Inferior parietal cortex (tissue), 1 donor: ENCODE results near the gene ILK.
A peak's percentile ranks its signal among the peaks of the same experiment; 100 is the strongest.

Source experiments
- DNase-seq: peaks from one replicate; pipeline ENCODE4 v3.0.0-alpha.2; 2016; ENCODE audit errors: extremely low spot score

The ILK gene

DNA sequence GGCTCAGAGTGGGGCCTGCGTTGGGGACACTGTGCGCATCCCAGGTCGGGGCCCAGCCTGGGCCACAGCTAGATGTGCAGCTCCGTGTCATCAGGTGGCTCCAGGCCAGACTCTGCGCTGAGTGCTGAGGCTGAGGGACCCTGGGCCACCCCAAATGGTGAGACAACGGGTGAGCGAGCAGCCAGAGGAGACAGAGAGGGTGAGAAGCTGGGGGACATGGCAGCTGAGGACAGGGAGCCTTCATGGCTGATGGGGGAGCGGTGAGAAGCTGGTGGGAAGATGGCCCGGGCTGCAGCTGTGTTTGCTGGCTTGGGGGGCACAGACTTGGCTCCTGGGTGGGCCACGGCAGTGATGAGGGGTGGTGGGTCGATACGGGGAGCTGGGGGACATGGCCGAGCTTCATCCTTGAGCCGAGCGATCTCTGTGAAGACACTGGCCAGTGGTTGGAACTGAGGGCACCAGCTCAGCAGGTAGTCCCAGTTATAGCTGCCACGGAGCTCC, 18.2 kb downstream of the ILK start:
- no peak for DNase-seq

DNA sequence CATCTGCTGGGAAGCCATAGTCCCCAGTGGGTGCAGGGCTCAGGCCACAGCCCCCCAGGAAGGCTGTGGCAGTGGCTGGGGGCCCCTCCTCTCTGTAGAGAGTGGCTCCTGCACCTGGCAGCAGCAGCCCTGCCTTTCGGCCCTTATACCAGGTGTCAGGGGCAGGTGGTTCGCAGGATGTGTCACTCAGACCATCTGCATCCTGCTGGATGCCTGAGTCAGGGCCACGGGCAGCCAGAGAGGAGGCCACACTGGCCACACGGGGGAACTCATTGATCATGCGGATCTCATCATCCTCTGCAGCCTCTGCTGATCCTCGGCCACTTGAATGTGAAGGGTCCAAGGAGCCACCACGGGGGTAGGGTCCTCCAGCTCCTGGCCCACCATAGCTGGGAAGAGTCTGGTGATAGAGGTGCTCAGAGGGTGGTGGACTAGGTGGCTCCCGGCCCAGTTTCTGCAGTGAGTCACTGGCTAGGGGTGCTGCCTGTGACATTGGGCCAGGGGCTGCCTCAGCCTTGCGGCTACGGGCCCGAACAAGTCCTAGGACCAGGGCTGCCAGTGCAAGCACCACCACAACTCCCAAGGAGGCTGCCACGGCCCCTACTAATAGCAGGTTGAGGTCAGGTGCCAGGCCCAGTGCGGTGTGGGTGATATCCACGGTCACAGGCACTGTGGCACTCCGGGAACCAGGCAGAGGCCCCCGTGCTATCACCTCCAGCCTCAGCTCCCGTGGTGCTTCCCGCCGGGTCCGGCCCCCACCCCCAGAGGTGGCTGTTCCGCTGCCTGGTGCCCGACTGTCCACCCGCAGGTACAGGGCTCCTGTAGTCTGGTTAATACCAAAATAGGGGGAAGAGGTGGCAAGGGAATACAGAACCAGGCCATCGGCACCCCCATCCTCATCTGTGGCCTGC, 18.9 kb downstream of the ILK start:
- no peak for DNase-seq

DNA sequence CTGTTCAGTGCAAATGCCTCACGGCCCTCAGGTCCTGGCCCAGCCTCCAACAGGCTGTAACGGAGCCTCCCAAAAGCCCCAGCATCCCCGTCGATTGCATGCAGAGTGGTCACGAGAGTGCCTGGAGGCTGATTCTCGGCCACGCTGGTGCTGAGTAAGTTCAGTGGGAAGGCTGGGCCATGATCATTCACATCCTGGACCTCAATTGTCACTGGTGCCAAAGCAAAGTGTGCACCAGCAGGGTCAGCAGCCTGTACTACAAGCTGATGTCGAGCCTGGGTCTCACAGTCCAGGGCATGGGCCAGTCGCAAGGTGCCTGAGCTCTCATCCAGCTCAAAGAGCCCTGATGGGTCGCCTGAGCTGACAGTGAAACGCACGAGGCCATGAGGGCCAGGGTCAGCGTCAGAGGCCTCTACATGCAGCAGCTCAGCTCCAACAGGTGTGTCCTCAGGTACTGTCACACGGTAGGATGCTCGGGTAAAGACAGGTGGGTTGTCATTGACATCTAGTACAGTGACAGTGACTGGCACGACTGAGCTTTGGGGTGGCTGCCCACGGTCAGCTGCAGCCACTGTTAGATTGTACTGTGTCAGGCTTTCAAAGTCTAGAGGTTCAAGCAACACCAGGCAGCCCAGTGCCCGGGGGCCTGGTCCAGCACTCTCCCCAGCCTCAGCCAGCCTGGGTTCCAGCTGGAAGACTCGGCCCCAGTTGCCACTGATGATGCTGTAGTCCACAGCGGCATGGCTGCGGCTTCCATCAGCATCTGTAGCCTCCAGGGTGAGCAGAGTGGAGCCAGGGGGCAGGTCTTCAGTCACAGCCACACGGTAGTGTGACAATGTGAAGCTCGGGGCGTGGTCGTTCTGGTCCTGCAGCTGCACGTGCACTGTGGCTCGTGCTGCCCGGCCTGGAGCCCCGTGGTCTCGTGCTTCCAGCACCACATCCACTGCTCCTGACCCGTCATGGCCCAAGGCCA, 20.1 kb downstream of the ILK start:
- DNase-seq, result no peak

DNA sequence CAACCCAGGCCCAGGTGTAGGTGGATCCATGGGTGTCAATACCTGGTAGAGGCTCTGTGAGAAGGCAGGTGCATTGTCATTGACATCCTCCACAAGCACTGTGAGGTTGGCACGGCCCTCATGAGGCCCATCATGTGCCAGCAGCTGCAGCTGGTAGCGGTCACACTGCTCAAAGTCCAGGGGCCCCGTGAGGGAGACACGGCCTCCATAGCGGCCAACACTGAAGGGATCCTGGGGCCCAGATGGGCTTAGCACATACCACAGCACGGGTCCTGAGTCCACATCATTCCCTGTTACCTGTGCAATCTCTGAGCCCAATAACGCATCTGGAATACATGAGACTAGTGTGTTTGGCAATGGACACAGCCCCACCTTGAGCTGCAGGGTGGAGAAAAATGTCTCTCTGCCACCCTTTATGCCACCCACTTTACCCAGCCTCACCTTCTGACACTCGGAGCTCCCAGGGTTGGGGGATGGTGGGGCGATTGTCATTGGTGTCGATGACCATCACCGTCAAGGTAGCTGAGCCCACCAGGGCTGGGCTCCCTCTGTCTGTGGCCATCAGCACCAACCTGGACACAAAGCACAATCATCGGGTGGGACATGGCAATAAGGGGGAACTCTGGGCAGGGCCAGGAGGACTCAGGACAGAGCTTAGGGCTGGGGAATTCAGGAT, 21.7 kb downstream of the ILK start:
- DNase-seq, result no peak

DNA sequence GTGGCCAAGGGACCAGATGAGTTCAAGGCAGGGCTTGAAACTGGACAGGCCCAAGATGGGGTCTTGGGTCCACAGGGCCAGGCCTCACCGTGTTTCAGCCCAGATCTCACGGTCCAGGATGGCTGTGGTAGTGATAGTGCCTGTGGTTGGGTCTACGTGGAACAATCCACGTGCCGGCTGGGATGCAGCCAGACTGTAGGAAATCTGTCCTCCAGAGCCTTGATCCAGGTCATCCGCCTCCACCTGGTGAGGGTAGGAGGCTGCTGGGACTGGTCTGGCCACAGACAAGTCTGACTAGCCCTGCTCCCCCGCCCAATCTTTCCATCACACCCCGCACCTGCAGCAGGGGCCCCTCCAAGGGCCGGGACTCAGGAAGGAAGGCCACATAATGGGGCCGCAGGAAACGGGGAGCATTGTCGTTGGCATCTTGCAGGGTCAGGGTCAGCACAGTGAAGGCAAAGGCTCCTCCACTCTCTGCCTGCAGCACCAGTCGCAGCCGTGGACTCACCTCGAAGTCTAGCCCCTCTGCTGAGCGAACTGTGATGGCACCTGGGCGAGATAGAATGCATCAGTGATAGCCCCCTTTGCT, 22.4 kb downstream of the ILK start:
- no peak for DNase-seq

DNA sequence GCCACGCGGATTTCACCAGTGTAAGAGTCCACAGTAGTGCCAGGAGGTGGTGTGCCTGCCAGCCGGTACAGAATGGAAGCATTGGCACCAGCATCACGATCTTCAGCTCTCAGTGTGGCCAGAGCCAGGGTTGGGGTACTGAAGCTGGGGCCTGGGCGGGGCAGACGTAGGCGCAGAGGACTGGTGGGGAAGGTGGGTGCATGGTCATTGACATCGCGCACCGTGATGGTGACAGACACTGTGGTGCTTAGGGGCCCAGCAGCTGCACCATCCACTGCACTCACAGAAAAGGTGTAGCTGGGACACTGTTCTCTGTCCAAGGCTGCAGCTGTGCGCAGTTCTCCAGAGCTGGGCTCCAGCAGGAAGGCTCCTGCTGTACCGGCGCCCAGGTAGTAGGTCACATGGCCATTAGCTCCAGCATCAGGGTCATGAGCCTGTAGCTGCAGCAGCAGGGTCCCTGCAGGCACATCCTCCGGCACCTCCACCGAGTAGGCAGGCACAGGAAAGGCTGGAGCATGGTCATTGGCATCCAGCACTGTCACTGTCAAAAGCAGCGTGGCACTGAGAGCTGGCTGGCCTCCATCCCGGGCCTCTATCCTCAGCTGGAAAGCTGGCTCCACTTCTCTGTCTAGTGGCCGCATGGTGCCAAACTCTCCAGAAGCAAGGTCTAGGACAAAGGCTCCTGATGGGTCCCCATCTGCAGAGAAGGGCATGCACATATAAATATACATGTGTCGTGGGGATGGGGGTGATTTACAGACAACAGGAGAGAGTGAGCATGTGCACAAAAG, 23.6 kb downstream of the ILK start:
- DNase-seq, result no peak

DNA sequence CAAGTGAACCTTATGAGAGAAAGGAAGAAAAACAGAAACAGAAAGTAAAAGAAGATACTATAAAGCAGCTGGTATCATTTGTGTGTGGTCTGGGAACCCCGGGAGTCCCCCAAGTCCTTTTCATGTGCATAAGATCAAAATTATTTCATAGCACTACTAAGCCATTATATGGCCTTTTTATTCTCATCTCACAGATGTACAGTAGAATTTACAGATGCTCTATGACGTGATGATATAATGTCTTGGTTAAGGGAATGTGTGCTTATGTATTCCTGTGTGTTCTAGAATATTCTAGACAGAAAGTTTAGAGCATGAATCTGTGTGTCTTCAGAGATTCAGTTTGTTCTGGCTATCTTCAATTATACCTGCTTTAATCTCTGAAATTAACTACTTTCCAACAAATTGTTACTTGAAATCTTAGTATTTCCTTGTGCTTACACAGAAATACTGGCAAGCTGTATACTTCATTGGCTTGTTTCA, 24.2 kb downstream of the ILK start:
- DNase-seq, result no peak

DNA sequence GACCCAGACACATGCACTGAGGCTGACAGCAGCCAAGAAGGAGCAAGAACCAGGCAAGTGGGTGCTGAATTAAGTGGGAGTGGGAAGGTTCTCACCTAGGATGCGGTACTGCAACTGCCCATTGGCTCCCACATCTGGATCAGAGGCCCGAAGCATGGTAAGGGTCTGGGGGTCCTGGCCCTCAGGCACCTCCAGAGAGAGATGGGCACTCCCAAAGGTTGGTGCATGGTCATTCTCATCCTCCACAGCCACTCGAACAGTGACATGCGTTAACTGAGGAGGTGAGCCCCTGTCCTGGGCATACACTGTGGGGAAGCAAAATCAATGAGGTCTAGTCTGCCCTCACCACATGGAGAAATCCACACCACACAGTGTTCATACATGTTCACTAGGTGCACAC, 25.0 kb downstream of the ILK start:
- no peak for DNase-seq

DNA sequence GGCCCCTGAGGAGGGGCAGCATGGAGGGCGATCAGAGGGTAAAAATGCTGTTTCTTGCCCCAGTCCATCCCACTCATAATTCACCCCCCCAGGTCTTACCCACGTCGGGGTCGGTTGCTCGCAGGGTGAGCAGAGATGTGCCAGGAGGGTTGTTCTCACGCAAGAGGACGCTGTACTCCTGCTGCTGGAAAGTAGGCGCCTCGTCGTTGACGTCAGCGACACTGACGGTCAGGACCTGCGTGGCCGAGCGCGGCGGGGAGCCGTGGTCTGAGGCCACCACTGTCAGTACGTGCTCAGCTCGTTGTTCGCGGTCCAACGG, 26.0 kb downstream of the ILK start:
- DNase-seq, result no peak

DNA sequence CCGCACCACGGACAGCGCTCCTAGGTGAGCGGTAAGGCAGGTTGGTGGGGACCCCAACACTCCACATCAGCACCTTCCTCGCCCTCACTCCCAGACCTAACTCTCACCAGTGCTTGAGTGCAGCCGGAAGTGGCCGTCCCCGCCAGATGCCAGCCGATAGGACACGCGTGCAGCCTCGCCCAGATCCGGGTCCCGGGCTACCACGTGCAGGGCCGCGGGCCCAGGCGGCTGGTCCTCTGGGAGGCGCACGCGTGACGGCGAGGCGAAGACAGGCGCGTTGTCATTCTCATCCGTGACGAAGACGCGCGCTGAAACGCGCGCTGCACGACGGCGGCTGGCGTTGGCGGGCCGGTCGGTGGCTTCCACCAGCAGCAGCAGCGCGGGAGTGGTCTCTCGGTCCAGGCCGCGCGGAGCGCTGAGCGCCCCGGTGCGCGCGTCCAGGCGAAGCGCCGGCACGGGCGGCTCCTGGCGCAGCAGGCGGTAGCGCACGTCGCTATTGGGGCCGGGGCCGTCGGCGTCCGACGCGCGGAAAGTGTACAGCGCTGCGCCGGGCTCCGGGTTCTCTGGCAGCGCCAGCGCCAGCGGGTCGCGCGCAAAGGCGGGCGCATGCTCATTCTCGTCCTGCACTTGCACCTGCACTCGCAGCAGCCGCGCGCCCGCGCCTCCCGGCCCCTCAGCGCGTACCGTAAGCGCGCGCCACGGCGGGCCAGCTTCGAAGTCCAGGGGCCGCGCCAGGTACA, 26.5 kb downstream of the ILK start:
- no peak for DNase-seq

DNA sequence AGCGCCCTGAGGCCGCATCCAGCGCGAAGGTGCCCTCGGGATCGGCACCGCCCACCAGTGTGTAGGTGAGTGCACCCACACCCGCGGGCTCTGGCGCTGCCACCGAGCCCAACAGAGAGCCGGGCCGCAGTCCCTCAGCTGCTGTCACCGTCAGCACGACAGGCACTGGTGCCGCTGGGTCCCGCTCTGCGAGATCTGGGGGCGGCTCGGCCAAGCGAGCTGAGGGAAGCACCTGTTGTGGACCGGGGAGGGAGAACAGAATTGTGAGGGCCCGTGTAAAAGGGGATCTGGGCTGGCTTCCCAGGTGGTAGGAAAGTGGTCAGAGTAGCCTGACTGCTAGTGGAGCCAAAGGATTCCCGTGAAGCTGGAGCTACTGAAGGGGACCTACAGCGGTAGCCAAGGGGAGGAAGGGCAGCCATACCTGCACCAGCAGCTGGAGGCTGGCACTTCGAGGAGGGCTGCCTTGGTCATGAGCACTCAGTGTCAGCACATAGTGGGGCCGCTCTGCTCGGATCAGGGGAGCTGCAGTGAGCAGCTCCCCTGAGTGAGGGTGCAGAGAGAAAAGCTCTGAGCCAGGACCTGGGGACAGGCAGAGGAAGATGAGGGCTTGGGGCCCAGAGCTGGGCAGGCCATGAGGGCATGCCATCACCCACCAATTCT, 27.2 kb downstream of the ILK start:
- DNase-seq, result no peak

DNA sequence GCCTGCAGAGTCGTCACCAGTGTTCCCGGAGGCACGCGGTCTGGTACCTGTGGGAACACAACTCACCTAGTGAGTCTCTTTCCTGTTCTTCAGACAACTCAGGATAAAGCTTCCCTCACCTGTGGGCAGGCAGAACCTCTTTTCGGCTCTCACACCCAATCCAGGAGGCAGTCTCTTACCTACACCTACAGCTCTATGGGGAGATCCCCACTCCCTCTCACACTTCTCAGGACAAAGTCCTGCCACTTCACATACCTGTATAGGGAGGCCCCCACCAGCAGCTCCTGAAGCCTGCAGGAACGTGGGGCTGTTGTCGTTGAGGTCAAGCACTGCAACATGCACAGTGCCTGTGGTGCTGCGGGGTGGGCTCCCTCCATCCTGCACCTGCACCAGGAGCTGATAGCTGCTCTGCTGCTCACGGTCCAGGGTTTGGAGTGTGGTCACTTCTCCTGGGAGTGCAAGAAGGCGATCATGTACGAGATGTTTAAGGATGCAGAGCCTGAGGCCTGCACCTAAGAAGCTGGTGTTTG, 27.9 kb downstream of the ILK start:
- DNase-seq, result no peak

DNA sequence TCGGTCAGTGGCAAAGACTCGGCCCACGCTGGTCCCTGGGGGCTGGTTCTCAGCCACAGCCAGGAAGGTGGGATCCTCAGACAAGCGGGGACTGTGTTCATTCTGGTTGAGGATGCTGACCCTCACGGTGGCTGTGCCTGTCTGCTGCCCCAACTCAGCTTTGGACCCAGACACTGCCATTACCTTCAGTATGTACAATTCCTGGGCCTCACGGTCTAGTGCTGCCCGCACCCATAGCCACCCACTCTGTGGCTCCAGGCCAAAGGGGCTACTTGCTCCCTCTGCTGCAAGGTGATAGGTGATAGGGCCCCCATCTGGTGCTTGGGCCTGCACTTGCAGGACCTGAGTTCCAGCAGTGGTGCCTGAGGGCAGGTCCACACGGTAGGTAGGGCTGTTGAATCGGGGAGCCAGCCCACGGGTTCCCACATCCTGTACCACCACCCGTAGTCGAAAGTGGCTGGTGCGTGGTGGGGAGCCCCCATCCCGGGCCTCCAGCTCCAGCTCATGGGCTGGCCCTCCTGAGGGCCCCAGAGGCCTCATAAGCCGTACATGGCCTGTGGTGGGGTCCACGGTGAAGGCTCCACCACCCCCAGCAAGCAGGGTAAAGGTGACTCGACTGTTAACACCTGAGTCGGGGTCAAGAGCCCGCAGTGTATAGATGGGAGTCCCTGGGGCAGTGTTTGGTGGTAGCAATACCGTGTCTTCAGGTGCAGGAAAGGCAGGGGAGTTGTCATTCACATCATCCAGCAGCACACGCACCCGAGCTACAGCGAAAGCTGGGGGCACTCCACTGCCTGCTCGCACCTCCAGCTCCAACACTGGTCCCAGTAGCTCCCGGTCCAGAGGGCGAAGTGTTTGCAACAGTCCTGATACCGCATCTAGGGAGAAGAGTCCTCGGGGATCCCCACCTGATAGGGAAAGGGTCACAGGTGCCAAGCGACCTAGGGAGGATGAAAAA, 28.8 kb downstream of the ILK start:
- no peak for DNase-seq

DNA sequence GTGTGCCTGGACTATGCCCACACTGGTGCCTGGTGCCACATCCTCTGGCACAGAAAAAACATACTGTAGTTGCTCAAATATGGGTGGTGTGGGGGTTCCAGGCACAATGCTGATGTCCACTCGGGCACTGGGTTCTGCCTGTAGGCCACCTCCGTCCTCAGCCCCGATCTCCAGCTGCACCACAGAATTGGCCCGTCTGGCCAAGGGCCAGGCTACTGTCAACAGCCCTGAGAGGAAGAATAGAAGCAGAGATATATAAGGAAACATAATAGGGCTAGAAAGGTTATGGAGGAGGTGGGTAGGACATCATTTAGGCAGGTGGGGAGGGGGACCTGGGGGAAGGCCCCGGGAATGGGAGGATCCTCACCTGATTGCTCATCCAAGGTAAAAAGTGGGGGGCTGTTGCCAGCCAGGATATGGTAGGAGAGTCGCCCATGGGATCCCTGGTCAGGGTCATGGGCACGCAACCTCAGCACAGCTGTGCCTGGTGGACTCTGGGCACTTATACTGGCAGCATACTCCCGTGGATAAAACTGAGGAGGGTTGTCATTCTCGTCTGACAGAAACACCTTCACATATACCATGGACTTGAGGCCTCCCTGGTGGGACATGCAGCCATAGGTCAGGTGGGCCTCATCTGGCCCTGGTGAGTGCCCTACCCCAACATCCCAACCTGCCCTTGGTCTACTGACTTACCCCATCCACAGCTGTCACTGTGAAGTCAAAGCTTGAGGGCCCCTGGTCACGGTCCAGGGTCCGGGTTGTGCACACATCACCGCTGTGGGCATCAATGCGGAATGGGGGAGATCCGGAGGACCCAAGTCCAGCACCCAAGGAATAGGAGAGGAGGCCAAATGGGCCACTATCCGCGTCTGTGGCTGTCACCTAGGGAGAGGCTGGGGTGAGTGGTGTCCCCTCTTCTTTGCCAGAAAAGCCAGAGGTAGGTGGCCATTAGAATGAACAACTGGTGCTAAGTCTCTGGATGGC, 30.1 kb downstream of the ILK start:
- no peak for DNase-seq

DNA sequence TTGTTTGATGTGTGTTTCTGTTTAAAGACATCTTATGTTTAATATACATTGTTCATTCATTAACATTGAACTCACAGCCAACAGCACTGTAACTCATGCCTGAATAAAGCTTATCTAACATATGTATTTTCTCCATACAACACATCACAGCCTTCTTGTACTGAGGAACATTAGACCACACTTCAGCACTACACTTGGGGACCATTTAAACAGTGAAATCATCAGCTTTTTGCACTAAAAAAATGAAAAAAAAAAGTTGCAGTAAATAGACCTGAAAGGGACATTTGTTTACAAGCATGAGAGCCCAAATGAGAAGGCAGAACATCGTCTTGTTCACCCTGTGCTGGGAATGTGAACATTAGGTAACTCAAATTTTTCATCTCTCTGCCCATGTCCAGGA, 31.0 kb downstream of the ILK start:
- no peak for DNase-seq

DNA sequence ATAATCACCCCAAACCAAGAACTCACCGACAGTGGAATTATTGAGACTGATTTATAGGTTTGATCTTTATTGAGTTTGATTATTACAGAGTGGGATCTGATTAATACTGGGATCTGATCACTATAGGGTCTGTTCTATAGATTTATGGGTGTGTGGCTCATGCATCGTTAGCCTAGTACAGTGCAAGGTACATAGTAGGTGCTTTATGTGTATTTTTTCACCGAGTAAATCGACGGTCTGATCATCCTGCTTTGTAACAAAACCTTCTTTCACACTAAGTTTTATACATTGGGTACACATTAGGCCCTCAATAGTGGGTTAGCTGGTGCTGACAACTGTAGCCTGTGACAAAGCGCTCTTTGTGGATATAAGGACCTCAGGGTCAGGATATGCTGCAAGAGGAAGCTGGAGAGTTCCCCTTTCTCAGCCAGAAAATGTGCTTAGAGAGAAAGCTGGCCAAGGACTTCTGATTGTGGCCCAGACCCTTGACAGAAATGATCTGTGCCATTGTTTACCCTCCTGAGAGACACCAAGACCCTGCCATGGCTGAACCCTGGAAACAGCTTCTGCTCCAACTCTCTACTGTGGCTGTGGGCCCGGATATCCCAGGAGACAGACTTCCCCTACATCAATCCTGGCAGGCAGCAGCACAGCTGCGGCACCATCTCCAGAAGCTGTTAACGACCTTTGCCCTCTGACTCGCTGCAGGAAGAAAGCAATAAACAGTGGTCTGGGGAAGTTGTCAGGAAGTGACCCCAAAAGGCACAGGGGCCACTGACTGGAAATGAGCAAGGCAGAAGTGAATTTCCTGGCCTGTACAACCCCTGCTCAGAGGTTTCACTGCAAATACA, 31.7 kb downstream of the ILK start:
- peak; percentile 55 for DNase-seq
